Motor neuron (in vitro differentiated cells): ENCODE data around the gene POLR3GL. TPM values are rescaled to one million over a fixed set of nuclear protein-coding genes. Genes with fewer than 3 reads are reported as not detected.
A peak's percentile ranks its signal among the peaks of the same experiment; 100 is the strongest.

Source experiments
- ATAC-seq, 8 experiments: fragments of 200-7000 bp; cut with Tn5 transposase; replicated peaks in 6 of 8; 2 replicates each; pipeline ENCODE4 v1.8.0; 2021; ENCODE audit warnings: mild to moderate bottlenecking in 8 of 8, moderate library complexity in 8 of 8
- H3K27ac ChIP-seq, 2 donors: fragments of 250-450 bp; sonication (Bioruptor Pico); 2 replicates each; pipeline ENCODE4 v1.9.0; 2021; ENCODE audit warnings: antibody characterized with exemption in 2 of 2, mild to moderate bottlenecking in 2 of 2, moderate library complexity in 1 of 2
- H3K4me1 ChIP-seq, 2 donors: fragments of 250-450 bp; sonication (Bioruptor Pico); replicated peaks in 1 of 2; 2 replicates each; pipeline ENCODE4 v1.6.1; 2021; ENCODE audit warnings: antibody characterized with exemption in 2 of 2, mild to moderate bottlenecking in 2 of 2, moderate library complexity in 1 of 2
- H3K4me3 ChIP-seq, 5 donors: fragments of 250-450 bp; sonication (Bioruptor Pico); 2 replicates each; pipeline ENCODE4 v1.9.0; 2021; ENCODE audit warnings: antibody characterized with exemption in 5 of 5, mild to moderate bottlenecking in 5 of 5, moderate library complexity in 4 of 5
- WGBS, 10 experiments: fragments of 450-650 bp; shearing (Covaris generic); methylation state at CpG; one replicate each; pipeline ENCODE4 v1.0.0; 2022; 5-methylcytosine and 5-hydroxymethylcytosine counted together
- in situ Hi-C, 9 experiments: fragments of 400-800 bp; cut with MboI; loops; one replicate each; pipeline ENCODE4 v1.15.0; 2021; ENCODE audit warnings: low sequenced_read_pairs in 9 of 9, low pct_unique_long_range_greater_than_20kb in 2 of 9; ENCODE audit not compliant: unreplicated experiment in 9 of 9
- total RNA-seq, 8 experiments: library from RNA; unstranded; fragments of 300-600 nt; gene quantifications; 2 replicates each; pipeline versions ENCODE4 v1.2.3 to v1.2.4, GENCODE V29; 2022

The POLR3GL gene
- total RNA-seq, 8 experiments from 2014 or later: 12.5 to 55.4 (median 38.4) TPM

- in situ Hi-C loops: loop anchor here in 2 of 9 experiments (10.0 kb wide), 1 partner anchor 64 kb away; the partner anchor contains the start of genes ITGA10 (in 2 of the 2) and PEX11B (in 2 of the 2)
- peaks cover 28 to 32% of the 10 kb centered on the region in 2 donors for H3K4me1 ChIP-seq
- H3K4me3 ChIP-seq: peak overlapping the region in 4 of 5 donors; percentile 6 to 20 (median 14)
- H3K27ac ChIP-seq: peak overlapping the region; percentile 90 to 94
- peak; percentile 89 to 98 (median 96) for ATAC-seq
- 0 to 22% (median 9%) methylated on average over 1 to 9 of the region's 9 CpGs for WGBS, 10 experiments
Observed at GRCh38 chr1:145978854-145979745, 14.6 kb downstream of the POLR3GL start.

DNA sequence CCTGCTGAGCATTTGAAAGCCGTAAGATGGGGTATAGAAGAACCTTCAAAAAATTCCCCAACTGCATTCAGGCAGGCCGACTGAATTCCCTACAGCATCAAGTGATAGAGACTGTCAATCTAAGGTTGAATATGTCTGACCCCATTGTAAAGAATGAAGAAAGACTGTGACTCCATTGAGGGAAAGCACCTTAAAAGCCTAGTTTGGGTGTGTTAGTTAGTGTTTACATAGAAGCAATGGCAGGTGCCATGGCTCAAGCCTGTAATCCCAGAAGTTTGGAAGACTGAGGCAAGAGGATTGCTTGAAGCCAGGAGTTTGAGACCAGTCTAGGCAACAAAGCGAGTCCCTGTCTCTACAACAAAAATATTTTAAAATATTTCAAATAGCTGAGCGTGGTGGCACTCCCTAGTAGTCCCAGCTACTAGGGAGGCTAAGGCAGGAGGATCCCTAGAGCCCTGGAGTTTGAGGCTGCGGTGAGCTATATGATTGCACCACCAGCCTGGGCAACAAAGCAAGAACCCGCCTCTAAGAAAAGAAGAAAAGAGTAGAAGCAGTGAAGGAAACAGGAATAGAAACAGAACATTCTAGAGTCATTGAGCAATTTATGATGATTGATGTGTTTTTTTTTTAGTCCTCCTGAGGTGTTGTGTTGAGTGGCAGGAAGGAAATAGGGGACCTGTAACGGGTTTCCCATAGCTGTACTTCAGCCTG, 15.4 kb downstream of the POLR3GL start:
- in situ Hi-C loops: loop anchor here in 2 of 9 experiments (10.0 kb wide), 1 partner anchor 65 kb away; the partner anchor contains the start of genes ITGA10 (in 2 of the 2) and PEX11B (in 2 of the 2)
- peak overlapping the region in 4 of 5 donors; percentile 5 to 20 (median 8) for H3K4me3 ChIP-seq
- WGBS, 10 experiments: 44 to 100% (median 56%) methylated on average over 2 to 7 of the region's 7 CpGs
- H3K4me1 ChIP-seq: peaks cover 28 to 32% of the 10 kb centered on the region in 2 donors
- peak in 5 of 8 experiments; percentile 0 to 12 (median 3) for ATAC-seq
- H3K27ac ChIP-seq: peak overlapping the region; percentile 80 to 93

- H3K4me1 ChIP-seq: peaks cover 28 to 38% of the 10 kb centered on the region in 2 donors
- WGBS, 10 experiments: 86 to 100% (median 100%) methylated on average over 1 of the region's 1 CpG; no CpG with 5 or more reads in 2 of the 10 experiments
- no peak overlapping the region for H3K4me3 ChIP-seq
- ATAC-seq: no peak
- H3K27ac ChIP-seq: peak overlapping the region; percentile 80 to 93
- in situ Hi-C loops: no loop called here
Observed at GRCh38 chr1:145980457-145980994, 16.0 kb downstream of the POLR3GL start.

GRCh38 chr1:145982010-145982723, 17.7 kb downstream of the POLR3GL start:
- no peak overlapping the region for H3K27ac ChIP-seq
- WGBS, 10 experiments: 33 to 100% (median 85%) methylated on average over 1 to 6 of the region's 6 CpGs; no CpG with 5 or more reads in 3 of the 10 experiments
- no peak overlapping the region for H3K4me3 ChIP-seq
- peaks cover 35 to 47% of the 10 kb centered on the region in 2 donors for H3K4me1 ChIP-seq
- in situ Hi-C loops: no loop called here
- no peak for ATAC-seq

DNA sequence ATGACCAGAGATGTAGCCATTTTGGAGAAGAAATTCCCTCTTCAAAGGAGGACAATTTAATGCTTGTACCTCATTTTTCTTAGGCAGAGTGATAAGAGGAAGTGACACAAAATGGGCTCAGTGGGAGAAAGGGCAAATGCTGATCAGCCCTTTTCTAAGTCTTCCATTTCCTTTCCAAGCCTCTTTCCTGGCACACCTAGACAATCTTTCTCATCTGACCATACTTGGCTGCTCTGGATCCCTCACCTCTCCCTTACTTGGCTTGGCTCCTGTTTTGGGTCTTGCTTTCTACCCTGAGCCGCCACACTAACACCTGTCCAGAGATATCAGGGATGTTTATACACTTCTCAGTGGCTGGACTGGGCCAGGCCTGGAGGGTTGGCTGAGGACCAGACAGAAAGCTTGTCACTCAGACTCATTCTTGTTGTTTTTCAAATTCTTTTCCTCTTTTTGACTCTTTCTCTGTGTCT, 18.8 kb downstream of the POLR3GL start:
- H3K4me3 ChIP-seq: no peak overlapping the region
- 60 to 100% (median 100%) methylated on average over 1 of the region's 1 CpG; no CpG with 5 or more reads in 4 of the 10 experiments for whole genome bisulfite sequencing, 10 experiments
- H3K27ac ChIP-seq: no peak overlapping the region
- peaks cover 28 to 37% of the 10 kb centered on the region in 2 donors for H3K4me1 ChIP-seq
- in situ Hi-C loops: no loop called here
- no peak for ATAC-seq

DNA sequence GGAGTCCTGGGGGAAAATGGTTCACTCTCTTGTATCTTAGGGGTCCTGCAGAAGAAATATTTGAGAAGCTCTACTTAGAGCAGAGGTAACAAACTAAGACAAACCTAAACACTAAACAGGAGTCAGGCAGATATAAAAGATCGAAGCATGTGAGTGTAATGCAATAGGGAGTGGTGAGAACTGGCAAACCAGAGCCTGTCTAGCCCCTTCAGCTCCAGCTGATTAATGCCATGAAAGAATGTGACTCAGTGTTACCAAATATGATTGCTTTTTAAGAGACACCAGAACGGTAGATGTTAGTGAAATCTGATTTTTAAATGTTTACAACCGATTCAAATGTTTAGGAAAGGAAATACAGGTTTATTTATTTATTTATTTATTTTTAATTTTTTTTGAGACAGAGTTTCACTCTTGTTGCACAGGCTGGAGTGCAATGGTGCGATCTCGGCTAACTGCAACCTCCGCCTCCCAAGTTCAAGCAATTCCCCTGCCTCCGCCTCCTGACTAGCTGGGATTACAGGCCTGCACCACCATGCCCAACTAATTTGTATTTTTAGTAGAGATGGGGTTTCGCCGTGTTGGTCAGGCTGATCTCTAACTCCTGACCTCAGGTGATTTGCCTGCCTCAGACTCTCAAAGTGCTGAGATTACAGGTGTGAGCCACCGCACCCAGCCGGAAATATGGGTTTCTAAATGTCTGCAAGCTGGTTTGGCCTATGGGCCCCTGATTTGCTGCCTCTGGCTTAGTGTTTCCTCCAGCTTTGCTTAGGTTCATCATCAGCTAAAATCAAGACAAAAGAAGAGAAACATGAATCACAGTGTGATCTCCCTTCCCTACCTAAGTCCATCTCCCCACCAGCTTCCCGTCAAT, 19.7 kb downstream of the POLR3GL start:
- H3K27ac ChIP-seq: no peak overlapping the region
- WGBS, 10 experiments: 48 to 98% (median 93%) methylated on average over 2 to 10 of the region's 12 CpGs
- no peak for ATAC-seq

DNA sequence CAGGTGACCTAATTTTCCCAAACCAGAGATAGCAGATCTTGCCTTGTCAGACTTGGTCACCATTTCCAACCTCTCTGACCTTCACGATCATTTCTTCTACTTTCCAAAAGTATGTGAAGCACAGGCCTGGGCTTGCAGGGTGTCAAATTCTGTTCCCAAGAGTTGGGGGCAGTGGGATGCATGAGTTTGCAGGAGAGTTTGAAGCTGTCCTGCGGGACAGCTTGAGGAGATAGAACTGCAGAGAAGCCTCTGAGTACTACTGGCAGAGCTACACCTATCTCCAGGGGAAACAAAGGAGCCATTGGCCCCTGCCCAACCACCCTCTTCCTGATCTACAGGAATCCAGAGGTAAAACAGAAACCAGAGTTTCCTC, 20.6 kb downstream of the POLR3GL start:
- ATAC-seq: no peak
- Histone ChIP-seq H3K27ac (no peak overlapping the region), H3K4me3 (no peak overlapping the region), H3K4me1 (peaks cover 12 to 22% of the 10 kb centered on the region in 2 donors)
- 55 to 100% (median 78%) methylated on average over 1 to 2 of the region's 2 CpGs; no CpG with 5 or more reads in 2 of the 10 experiments for WGBS, 10 experiments
- in situ Hi-C loops: no loop called here

More for the DNA sequence above, 19.7 kb downstream of the POLR3GL start:
- H3K4me3 ChIP-seq: no peak overlapping the region
- in situ Hi-C loops: no loop called here
- peaks cover 18 to 28% of the 10 kb centered on the region in 2 donors for H3K4me1 ChIP-seq

- peaks cover 7 to 16% of the 10 kb centered on the region in 2 donors for H3K4me1 ChIP-seq
- 40 to 81% (median 65%) methylated on average over 3 to 12 of the region's 15 CpGs; no CpG with 5 or more reads in 1 of the 10 experiments for WGBS, 10 experiments
- in situ Hi-C loops: no loop called here
- ATAC-seq: peak; percentile 49 to 73 (median 66)
- H3K4me3 ChIP-seq: no peak overlapping the region
- H3K27ac ChIP-seq: no peak overlapping the region
Observed at GRCh38 chr1:145985502-145986439, 21.3 kb downstream of the POLR3GL start.

DNA sequence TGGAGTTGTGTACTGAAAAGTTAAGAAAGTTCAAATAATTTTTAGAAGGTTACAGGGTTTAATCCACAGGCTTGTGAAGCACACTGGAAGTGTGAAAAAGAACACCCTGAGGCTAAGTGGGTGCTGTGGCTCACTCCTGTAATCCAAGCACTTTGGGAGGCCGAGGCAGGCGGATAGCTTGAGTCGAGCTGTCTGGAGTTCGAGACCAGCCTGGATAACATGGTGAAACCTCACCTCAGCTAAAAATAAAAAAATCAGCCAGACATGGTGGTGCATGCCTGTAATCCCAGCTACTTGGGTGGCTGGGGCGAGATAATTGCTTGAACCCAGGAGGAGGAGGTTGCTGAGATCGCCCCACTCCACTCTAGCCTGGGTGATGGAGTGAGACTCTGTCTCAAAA, 22.1 kb downstream of the POLR3GL start:
- no peak for ATAC-seq
- WGBS, 10 experiments: 75 to 100% (median 93%) methylated on average over 1 to 6 of the region's 6 CpGs; no CpG with 5 or more reads in 1 of the 10 experiments
- no peak overlapping the region for H3K27ac ChIP-seq
- in situ Hi-C loops: no loop called here
- peaks cover 7 to 16% of the 10 kb centered on the region in 2 donors for H3K4me1 ChIP-seq
- H3K4me3 ChIP-seq: no peak overlapping the region

DNA sequence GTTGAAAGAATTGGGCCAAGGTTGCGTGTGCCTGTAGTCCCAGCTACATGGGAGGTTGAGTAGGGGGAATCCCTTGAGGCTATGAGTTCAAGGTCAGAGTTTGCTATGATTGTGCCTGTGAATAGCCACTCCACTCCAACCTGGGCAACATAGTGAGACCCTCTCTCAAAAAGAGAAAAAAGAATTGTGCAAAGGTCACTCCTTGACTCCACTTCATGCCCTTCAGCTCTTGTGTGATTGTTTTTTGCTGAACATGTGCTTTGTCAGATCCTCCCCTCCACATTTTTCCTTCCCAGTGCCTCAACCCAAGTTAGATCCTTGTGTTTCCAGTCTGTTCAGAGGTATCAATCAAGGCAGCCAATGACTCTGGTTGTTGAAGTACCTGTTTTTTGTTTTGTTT, 23.4 kb downstream of the POLR3GL start:
- WGBS, 10 experiments: 100% methylated on average over 1 of the region's 1 CpG; no CpG with 5 or more reads in 5 of the 10 experiments
- in situ Hi-C loops: no loop called here
- no peak for ATAC-seq

GRCh38 chr1:145988773-145989172, 24.3 kb downstream of the POLR3GL start:
- H3K4me3 ChIP-seq: no peak overlapping the region

More for the DNA sequence above, 23.4 kb downstream of the POLR3GL start:
- H3K4me1 ChIP-seq: peaks cover 10 to 16% of the 10 kb centered on the region in 2 donors
- no peak overlapping the region for H3K27ac ChIP-seq
- H3K4me3 ChIP-seq: no peak overlapping the region

More at GRCh38 chr1:145988773-145989172, 24.3 kb downstream of the POLR3GL start:
- peaks cover 10 to 16% of the 10 kb centered on the region in 2 donors for H3K4me1 ChIP-seq
- 20 to 90% (median 81%) methylated on average over 1 to 5 of the region's 5 CpGs; no CpG with 5 or more reads in 1 of the 10 experiments for WGBS, 10 experiments
- in situ Hi-C loops: no loop called here
- no peak overlapping the region for H3K27ac ChIP-seq
- no peak for ATAC-seq
